ENCODE data around the gene GPR26. TPM values are rescaled to one million over a fixed set of nuclear protein-coding genes. Genes with fewer than 3 reads are reported as not detected.

The GPR26 gene
- polyA plus RNA-seq, 6 donors from 2014 or later: not detected

DNA sequence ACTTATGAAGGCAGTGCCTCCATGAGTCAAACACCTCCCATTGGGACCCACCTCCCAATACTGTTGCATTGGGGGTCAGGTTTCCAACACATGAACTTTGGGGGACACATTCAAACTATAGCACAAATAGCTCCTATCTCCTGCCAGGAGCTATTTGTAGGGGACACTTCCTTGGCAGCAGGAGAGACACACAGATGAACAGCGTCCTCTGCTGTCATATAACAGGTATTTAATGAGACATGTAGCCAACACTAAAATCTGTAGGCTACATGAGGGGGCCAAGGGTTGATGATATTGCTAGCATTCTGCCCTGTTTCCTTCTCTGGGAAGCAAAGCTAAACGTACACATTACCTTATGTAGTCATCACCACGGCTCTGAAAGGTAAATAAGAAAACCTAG is 2.6 kb upstream of the GPR26 start:
- Mint-ChIP-seq H3K27ac (no peak overlapping the region), H3K36me3 (peaks cover 0 to 18% of the 10 kb centered on the region in 2 donors), H3K4me3 (no peak overlapping the region), H3K27me3 (peaks cover 5 to 54% (median 41%) of the 10 kb centered on the region in 3 donors), H3K9me3 (peaks cover 7 to 25% (median 8%) of the 10 kb centered on the region in 7 donors), H3K4me1 (peaks cover 0 to 5% (median 2%) of the 10 kb centered on the region in 3 donors)
- ATAC-seq (ENCODE audit: low read depth in 2 of 2): no peak
- DNase-seq: no peak

DNA sequence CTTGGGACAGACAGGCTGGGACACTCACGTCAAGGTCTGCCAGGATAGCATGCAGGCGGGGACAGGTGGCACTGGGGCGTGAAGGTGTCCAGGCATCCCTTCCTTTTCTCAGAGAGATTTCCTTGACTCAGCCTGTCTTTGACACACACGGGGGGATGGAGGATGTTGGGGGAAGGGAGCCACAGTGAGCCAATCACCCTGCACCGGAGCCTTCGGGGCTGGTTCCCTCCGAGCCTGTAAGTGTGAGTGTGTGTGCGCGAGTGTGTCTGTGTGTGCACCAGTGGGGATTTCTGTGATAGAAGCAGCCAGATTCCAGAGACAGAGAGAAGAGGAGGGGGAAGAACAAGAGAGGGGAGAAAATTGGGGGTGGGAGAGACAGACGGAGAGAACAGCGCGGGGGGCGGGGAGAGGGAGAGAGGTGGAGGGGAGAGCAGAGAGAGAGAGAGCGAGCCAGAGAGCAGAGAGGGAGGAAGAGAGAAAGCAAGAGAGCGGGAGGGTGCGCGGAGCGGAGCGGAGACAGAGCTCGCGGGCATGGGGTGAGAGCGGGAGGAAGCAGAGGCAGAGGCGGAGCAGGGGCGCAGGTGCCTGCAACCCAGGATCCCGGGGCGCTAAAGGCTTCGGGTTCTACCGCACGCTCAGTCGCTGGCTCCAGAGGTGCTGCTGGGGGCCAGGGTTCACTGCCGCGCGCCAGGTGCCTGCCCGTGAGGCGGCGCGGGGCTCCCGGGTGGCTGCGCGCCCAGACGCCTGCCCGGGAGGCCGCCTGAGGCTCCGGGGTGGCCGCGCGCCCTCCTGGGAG is 466 bp upstream of the GPR26 start:
- ATAC-seq (ENCODE audit: low read depth in 2 of 2): no peak
- DNase-seq: no peak
- peaks cover 0 to 18% of the 10 kb centered on the region in 2 donors for H3K36me3 Mint-ChIP-seq
- H3K4me1 Mint-ChIP-seq: peaks cover 0 to 5% (median 2%) of the 10 kb centered on the region in 3 donors
- no peak overlapping the region for H3K4me3 Mint-ChIP-seq
- H3K27ac Mint-ChIP-seq: no peak overlapping the region
- peaks cover 5 to 25% (median 8%) of the 10 kb centered on the region in 7 donors for H3K9me3 Mint-ChIP-seq
- peaks cover 5 to 67% (median 56%) of the 10 kb centered on the region in 3 donors for H3K27me3 Mint-ChIP-seq

- DNase-seq (no peak), ATAC-seq (ENCODE audit: low read depth in 2 of 2) (no peak)
- peaks cover 0 to 10% of the 10 kb centered on the region in 2 donors for H3K36me3 Mint-ChIP-seq
- H3K27me3 Mint-ChIP-seq: peaks cover 3 to 49% (median 45%) of the 10 kb centered on the region in 3 donors
- no peak overlapping the region for H3K27ac Mint-ChIP-seq
- peaks cover 0 to 8% (median 2%) of the 10 kb centered on the region in 7 donors for H3K9me3 Mint-ChIP-seq
- H3K4me1 Mint-ChIP-seq: peaks cover 0 to 8% (median 2%) of the 10 kb centered on the region in 3 donors
- H3K4me3 Mint-ChIP-seq: no peak overlapping the region
These were observed 3.7 kb downstream of the GPR26 start for GRCh38 chr10:123669886-123670285.

DNA sequence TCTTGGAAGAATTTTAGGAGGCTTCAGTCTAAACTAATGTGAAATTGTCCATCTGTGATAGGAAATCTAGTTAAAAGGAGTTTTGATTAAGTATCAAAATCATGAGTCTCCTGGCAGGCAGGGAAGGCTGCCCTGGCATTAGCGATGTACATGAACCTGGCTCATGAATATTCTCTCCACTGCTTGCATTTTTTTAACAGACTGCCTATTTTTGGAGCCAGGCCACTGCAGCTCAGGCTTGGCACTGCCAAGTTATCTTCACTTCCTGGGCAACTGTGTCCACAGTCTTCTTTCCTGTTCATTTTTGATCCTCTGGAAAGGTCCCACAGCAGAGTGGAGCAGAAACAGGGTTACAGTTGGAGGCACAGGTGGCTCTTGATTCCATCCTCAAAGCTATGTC is 7.0 kb downstream of the GPR26 start:
- no peak overlapping the region for H3K27ac Mint-ChIP-seq
- no peak overlapping the region for H3K4me3 Mint-ChIP-seq
- ATAC-seq (ENCODE audit: low read depth in 2 of 2) (no peak), DNase-seq (no peak)
- H3K9me3 Mint-ChIP-seq: peaks cover 0 to 4% (median 0%) of the 10 kb centered on the region in 7 donors
- no peaks in the 10 kb centered on the region for H3K36me3 Mint-ChIP-seq
- peaks cover 0 to 3% (median 0%) of the 10 kb centered on the region in 3 donors for H3K4me1 Mint-ChIP-seq
- H3K27me3 Mint-ChIP-seq: peaks cover 12 to 33% (median 27%) of the 10 kb centered on the region in 3 donors

- ATAC-seq (ENCODE audit: low read depth in 2 of 2) (no peak), DNase-seq (no peak)
- H3K4me1 Mint-ChIP-seq: peaks cover 0 to 3% (median 0%) of the 10 kb centered on the region in 3 donors
- H3K36me3 Mint-ChIP-seq: no peaks in the 10 kb centered on the region
- H3K27me3 Mint-ChIP-seq: peaks cover 12 to 24% (median 15%) of the 10 kb centered on the region in 3 donors
- H3K9me3 Mint-ChIP-seq: peaks cover 0 to 4% (median 0%) of the 10 kb centered on the region in 7 donors
- no peak overlapping the region for H3K27ac Mint-ChIP-seq
- H3K4me3 Mint-ChIP-seq: no peak overlapping the region
These were observed 8.6 kb downstream of the GPR26 start for GRCh38 chr10:123674741-123675140.

GRCh38 chr10:123675811-123676210 is 9.7 kb downstream of the GPR26 start:
- H3K4me1 Mint-ChIP-seq: peaks cover 0 to 3% (median 0%) of the 10 kb centered on the region in 3 donors

DNA sequence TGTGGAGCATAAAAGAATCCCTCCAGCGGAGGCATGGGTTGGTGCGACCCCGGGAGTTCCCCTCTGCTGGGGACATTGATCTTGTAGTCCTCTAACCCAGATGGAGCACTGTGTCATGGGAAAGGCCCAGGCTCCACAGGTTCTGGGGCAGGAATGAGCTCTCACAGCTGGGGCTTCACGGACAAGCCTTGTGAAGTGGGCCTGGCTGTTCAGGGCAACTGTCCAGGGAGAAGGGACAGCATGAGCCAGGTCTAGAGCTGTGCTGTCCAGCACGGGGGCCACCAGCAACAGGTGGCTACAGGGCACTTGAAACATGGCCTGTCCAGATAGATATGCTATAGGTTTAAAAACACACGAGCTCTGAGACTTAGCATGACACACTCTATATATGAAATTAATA is 11.4 kb downstream of the GPR26 start:
- Mint-ChIP-seq H3K4me1 (peaks cover 0 to 3% (median 0%) of the 10 kb centered on the region in 3 donors), H3K27me3 (peaks cover 8 to 30% (median 9%) of the 10 kb centered on the region in 3 donors), H3K36me3 (no peaks in the 10 kb centered on the region), H3K9me3 (peaks cover 0 to 4% (median 0%) of the 10 kb centered on the region in 7 donors), H3K27ac (no peak overlapping the region), H3K4me3 (no peak overlapping the region)
- DNase-seq: no peak
- ATAC-seq (ENCODE audit: low read depth in 2 of 2): no peak

More at GRCh38 chr10:123675811-123676210, 9.7 kb downstream of the GPR26 start:
- no peak overlapping the region for H3K27ac Mint-ChIP-seq
- no peak overlapping the region for H3K4me3 Mint-ChIP-seq
- DNase-seq: no peak
- ATAC-seq (ENCODE audit: low read depth in 2 of 2): no peak
- H3K27me3 Mint-ChIP-seq: peaks cover 9 to 21% (median 12%) of the 10 kb centered on the region in 3 donors
- H3K36me3 Mint-ChIP-seq: no peaks in the 10 kb centered on the region
- peaks cover 0 to 4% (median 0%) of the 10 kb centered on the region in 7 donors for H3K9me3 Mint-ChIP-seq

DNA sequence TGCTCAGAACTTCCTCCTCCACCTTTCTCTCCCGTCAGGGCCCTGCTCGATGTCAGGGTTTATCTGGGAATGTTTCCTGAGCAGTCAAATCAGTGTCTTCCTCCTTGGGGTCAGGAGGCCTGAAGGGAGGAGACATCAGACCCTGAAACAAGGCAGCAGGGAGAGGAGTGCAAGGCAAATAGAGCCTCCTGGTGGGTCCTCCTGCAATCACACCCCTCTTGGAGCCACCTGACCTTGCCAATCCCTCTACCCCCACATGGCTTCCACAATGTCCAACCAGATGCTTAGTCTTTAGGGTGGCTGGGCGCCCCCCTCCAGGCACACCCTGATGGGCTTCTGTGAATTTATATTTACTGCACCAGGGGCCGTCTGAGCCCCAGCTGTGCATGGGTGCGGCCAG is 12.2 kb downstream of the GPR26 start:
- H3K4me3 Mint-ChIP-seq: no peak overlapping the region
- H3K27me3 Mint-ChIP-seq: peaks cover 9 to 36% (median 13%) of the 10 kb centered on the region in 3 donors
- H3K4me1 Mint-ChIP-seq: peaks cover 0 to 3% (median 0%) of the 10 kb centered on the region in 3 donors
- no peak overlapping the region for H3K27ac Mint-ChIP-seq
- DNase-seq (no peak), ATAC-seq (ENCODE audit: low read depth in 2 of 2) (no peak)
- no peaks in the 10 kb centered on the region for H3K36me3 Mint-ChIP-seq
- peaks cover 0 to 4% (median 0%) of the 10 kb centered on the region in 7 donors for H3K9me3 Mint-ChIP-seq

DNA sequence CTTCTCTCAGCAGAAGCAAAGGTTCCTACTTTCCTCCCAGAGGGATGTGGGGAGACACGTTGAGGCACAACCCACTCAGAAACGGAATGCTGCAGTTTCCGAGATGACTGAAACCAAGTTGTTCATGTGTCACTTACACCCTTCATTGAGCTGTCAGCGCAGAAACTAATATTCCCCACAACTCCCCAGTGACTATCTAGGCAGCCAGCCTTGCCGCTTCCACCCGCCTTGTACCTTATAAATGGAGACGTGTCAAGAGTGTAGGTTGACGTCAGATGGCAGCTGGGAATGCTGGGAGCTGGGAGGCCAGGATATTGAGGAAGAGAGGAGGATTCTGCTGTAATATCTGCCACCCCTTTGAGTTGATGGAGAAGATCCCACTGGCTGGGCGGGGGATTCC is 15.1 kb downstream of the GPR26 start:
- Mint-ChIP-seq H3K4me1 (no peaks in the 10 kb centered on the region), H3K4me3 (no peak overlapping the region), H3K36me3 (no peaks in the 10 kb centered on the region), H3K9me3 (no peaks in the 10 kb centered on the region), H3K27me3 (peaks cover 0 to 42% (median 12%) of the 10 kb centered on the region in 3 donors), H3K27ac (no peak overlapping the region)
- no peak for ATAC-seq (ENCODE audit: low read depth in 2 of 2)
- DNase-seq: no peak

DNA sequence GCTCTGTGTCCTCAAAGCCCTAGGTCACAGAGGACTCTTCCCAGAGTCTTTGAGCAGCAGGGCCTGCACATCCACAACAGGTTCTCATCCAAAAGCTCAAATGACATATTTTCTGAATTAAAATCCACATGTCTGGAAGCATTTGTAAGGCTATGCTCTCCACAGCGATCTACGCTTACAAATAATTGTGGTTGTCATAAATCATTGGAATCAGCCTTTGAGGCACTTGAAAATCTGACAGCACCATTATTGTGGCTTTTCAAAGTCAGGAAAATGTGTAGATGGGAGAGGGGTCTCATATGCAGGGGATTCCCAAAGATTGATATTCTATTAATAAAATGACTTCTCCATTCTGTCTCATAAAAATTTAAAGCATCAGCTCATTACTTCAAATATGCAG is 16.3 kb downstream of the GPR26 start:
- Mint-ChIP-seq H3K4me3 (no peak overlapping the region), H3K4me1 (no peaks in the 10 kb centered on the region), H3K27ac (no peak overlapping the region), H3K9me3 (peaks cover 0 to 2% (median 0%) of the 10 kb centered on the region in 7 donors), H3K36me3 (no peaks in the 10 kb centered on the region), H3K27me3 (peaks cover 9 to 34% (median 12%) of the 10 kb centered on the region in 3 donors)
- DNase-seq (no peak), ATAC-seq (ENCODE audit: low read depth in 2 of 2) (no peak)

DNA sequence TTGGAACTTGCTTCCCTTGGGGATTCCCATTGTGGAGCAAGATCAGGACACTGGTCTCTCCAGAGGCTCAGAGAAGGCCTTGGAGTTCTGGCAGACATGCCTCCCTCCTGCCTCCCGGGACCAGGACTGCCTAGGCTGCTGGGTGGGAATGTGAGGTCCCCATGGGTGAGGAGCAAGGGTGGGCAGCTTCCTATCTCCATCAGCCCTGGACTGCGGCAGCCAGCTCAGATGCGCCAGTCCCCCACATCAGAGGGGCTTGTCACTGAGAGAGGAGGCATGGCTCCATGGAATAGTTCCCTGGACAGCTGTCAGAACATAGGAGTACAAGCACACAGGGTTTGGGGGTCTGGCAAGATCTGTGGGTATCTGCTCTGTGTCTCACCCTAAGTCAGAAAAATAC is 17.3 kb downstream of the GPR26 start:
- H3K9me3 Mint-ChIP-seq: peaks cover 0 to 2% (median 0%) of the 10 kb centered on the region in 7 donors
- H3K4me1 Mint-ChIP-seq: no peaks in the 10 kb centered on the region
- H3K4me3 Mint-ChIP-seq: no peak overlapping the region
- peaks cover 9 to 34% (median 9%) of the 10 kb centered on the region in 3 donors for H3K27me3 Mint-ChIP-seq
- no peak for DNase-seq
- H3K27ac Mint-ChIP-seq: no peak overlapping the region
- no peaks in the 10 kb centered on the region for H3K36me3 Mint-ChIP-seq
- ATAC-seq (ENCODE audit: low read depth in 2 of 2): no peak

DNA sequence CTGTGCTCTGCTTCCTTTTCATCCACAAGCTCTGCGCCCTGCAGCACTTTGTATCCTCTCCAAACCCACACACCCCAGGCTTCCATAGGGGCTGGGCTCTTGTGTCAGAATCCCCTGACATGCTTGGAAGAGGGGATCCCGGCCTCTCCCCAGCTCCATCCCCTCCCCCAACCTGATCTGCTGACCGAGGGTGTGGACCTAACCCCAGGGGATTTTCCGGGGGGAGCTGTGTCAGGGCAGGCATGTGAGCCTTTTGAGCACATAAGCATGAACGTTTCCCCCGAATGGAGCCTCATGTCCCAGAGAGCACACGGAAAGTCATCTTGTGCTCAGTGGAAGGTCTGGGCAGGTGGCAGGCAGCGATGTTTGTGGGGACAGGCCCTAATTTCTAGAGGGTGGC is 17.7 kb downstream of the GPR26 start:
- Mint-ChIP-seq H3K27me3 (peaks cover 9 to 34% (median 11%) of the 10 kb centered on the region in 3 donors), H3K36me3 (no peaks in the 10 kb centered on the region), H3K27ac (no peak overlapping the region), H3K9me3 (peaks cover 0 to 2% (median 0%) of the 10 kb centered on the region in 7 donors), H3K4me1 (no peaks in the 10 kb centered on the region), H3K4me3 (no peak overlapping the region)
- DNase-seq (no peak), ATAC-seq (ENCODE audit: low read depth in 2 of 2) (no peak)

DNA sequence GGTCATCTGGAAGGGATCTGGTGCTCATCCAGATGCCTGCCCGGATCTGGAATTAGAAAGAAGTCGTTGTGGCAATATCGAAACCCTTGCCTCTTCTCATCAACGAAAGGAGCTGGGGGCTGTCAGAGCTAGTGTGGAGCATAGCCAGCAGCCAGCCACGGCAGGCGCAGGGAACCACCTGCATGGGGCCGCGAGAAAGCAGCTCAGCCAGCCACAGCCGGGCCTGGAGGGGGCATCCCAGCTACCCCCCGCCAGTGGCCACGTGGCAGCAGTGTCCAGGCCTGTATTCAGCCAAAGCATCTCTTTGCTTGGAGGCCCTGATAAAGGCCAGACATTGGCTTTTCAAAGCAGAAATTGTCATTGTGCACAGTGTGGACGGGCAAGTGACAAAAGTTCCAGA is 19.1 kb downstream of the GPR26 start:
- DNase-seq (no peak), ATAC-seq (ENCODE audit: low read depth in 2 of 2) (no peak)
- Mint-ChIP-seq H3K4me1 (no peaks in the 10 kb centered on the region), H3K4me3 (no peak overlapping the region), H3K36me3 (no peaks in the 10 kb centered on the region), H3K27me3 (peaks cover 9 to 34% (median 11%) of the 10 kb centered on the region in 3 donors), H3K9me3 (peaks cover 0 to 2% (median 0%) of the 10 kb centered on the region in 7 donors), H3K27ac (no peak overlapping the region)

GRCh38 chr10:123687758-123688157 is 21.6 kb downstream of the GPR26 start:
- Mint-ChIP-seq H3K27me3 (peaks cover 10 to 20% (median 15%) of the 10 kb centered on the region in 3 donors), H3K9me3 (peaks cover 0 to 2% (median 0%) of the 10 kb centered on the region in 7 donors), H3K4me1 (no peaks in the 10 kb centered on the region), H3K4me3 (no peak overlapping the region), H3K36me3 (no peaks in the 10 kb centered on the region), H3K27ac (no peak overlapping the region)
- DNase-seq (no peak), ATAC-seq (ENCODE audit: low read depth in 2 of 2) (no peak)
